ENCODE measurements around the gene BCAM.

DNA sequence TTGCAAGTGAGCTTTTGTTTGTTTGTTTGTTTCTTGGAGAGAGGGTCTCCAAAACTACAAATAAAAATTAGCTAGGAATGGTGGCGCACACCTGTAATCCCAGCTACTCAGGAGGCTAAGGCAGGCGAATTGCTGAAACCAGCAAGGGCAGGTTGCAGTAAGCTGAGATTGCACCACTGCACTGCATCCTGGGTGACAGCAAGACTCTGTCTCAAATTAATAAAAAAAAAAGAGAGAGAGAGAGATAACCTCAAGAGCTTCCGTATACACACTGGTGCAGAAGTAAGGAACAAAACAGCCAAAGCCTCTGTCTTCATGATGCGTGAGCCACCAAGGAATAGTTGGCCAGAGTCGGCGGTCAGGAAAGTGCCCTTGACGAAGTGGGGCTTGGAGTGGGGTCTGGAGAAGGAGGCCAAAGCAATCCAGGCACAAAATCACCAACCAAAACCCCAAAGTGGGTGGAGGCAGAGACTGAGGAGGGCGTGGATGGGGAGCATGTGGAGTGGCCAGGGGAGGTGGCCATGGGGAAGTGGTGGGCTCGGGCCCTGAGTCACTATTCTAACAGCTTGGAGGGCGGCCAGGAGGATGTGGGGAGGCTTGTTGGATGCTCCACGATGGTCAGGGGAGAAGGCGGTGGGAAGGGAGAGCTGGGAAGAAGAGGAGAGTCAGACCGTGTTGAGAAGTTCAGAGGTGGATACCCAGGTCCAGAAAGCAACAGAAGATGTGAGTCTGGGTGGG is 61.0 kb downstream of the BCAM start:
- TF ChIP-seq, protein P1, sequence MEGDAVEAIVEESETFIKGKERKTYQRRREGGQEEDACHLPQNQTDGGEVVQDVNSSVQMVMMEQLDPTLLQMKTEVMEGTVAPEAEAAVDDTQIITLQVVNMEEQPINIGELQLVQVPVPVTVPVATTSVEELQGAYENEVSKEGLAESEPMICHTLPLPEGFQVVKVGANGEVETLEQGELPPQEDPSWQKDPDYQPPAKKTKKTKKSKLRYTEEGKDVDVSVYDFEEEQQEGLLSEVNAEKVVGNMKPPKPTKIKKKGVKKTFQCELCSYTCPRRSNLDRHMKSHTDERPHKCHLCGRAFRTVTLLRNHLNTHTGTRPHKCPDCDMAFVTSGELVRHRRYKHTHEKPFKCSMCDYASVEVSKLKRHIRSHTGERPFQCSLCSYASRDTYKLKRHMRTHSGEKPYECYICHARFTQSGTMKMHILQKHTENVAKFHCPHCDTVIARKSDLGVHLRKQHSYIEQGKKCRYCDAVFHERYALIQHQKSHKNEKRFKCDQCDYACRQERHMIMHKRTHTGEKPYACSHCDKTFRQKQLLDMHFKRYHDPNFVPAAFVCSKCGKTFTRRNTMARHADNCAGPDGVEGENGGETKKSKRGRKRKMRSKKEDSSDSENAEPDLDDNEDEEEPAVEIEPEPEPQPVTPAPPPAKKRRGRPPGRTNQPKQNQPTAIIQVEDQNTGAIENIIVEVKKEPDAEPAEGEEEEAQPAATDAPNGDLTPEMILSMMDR (conservative IDR thresholded peaks at IDR 0.05; ENCODE audit: low read depth, low read length): no peak
- TF ChIP-seq EZH2 (IDR thresholded peaks at IDR 0.05; ENCODE audit: low read length, unreplicated experiment) (no peak), EZH2phosphoT487 (IDR thresholded peaks at IDR 0.05; ENCODE audit: borderline replicate concordance, low read length) (no peak)
